GM19438 (cell line): ENCODE measurements around the gene A1BG.
A peak's percentile ranks its signal among the peaks of the same experiment; 100 is the strongest.
"Not testable (repeated sequence)": the region's sequence is repeated elsewhere in the genome, so short reads cannot be mapped to it uniquely, and the experiment has no call there.

Experiments used
- ATAC-seq: cut with Tn5 transposase; IDR thresholded peaks from one replicate; pipeline ENCODE4 v1.9.1; 2021; ENCODE audit warnings: low read depth; ENCODE audit not compliant: unreplicated experiment

Gene A1BG

DNA sequence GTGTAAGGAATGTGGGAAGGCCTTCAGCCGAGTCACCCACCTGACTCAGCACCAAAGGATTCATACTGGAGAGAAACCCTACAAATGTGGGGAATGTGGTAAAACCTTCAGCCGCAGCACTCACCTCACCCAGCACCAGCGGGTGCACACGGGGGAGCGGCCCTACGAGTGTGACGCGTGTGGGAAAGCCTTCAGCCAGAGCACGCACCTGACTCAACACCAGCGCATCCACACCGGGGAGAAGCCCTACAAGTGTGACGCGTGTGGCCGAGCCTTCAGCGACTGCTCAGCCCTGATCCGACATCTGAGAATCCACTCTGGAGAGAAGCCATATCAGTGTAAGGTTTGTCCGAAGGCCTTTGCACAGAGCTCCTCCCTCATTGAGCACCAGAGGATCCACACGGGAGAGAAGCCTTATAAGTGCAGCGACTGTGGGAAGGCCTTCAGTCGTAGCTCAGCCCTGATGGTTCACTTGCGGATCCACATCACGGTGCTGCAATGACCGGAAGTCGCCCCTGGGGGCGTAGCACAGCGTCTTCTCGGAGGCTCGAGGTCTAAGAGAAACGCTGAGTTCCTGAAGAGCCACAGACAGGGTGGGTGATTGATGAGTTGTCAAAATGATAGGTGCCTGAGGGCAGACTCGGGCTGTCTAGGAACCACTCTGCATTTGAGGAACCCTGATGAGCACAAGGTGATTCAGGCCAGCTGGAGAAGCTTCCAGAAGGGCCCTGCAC, 14.3 kb downstream of the A1BG start:
- no peak for ATAC-seq

- no peak for ATAC-seq
These were observed 15.0 kb downstream of the A1BG start for GRCh38 chr19:58338336-58338735.

DNA sequence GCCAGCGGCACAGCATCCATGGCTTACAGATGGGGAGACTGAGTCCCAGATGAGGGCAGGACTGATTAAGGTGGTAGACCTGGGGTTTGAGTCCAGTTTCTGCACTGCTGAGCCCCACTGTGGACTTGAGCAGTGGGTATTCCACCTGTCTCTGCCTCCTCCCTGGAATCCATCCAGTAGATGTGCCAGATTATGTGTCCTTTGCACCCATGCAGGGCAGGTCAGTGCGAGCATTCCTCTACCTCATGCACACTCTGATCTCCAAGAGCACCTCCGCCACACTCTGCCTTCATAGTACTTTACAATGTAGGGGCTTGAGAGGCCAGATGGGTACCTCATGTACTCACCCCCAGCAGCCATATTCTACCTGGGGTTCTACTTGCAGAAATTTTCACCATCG, 16.5 kb downstream of the A1BG start:
- ATAC-seq: no peak

- ATAC-seq: no peak
These were observed 17.1 kb downstream of the A1BG start for GRCh38 chr19:58336216-58336615.

DNA sequence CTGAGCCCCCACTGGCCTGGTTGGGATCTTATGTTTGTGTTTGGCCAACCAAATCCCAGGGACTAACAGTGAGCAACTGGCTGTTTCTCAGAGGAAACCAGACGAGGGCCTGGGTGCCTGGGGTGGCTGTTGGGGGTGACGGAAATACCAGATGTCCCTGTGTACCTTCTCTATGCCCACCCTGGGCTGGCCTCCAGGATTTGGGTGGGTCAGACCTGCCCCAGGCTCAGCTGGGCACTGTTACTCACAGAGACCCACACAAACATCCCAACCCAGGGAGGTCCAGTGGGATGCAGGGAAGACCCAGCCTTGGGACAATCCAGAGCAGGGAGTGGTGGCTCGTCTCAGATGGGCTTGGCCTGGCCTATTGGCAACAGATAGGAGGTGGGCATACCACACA, 17.7 kb downstream of the A1BG start:
- no peak for ATAC-seq

- no peak for ATAC-seq
These were observed 18.5 kb downstream of the A1BG start for GRCh38 chr19:58334691-58335249.

- no peak for ATAC-seq
These were observed 20.6 kb downstream of the A1BG start for GRCh38 chr19:58332697-58333096.

DNA sequence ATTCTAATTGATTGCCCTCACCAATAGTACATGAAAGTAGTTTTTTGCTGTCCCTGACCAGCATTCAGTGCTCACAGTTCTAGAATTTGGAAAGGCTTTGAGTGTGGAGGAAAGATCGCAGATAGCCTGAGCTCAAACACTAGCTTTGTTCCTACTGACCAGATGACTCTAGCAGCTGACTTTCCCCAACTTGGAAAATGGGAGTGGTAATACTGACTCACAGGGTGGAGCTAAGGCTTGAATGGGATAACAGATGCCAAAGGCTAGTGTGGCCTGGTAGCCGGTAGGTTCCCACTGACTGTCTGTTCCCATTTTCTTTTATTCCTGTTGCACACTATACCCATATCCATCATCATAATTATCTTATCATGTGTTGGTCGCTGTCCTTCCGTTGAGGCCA, 22.8 kb downstream of the A1BG start:
- no peak for ATAC-seq

- ATAC-seq: no peak
These were observed 24.3 kb downstream of the A1BG start for GRCh38 chr19:58328999-58329398.

- ATAC-seq: peak; percentile 88
These were observed 26.2 kb downstream of the A1BG start, which contains the start of gene ZSCAN22 for GRCh38 chr19:58326914-58327726. Gene ZSCAN22 (plus strand): TSS chr19:58326994. CDS start chr19:58334803, 7,809 bp downstream.

- ATAC-seq: no peak
These were observed 26.8 kb downstream of the A1BG start for GRCh38 chr19:58326501-58326913.

GRCh38 chr19:58325311-58326022, 27.8 kb downstream of the A1BG start:
- ATAC-seq: no peak

DNA sequence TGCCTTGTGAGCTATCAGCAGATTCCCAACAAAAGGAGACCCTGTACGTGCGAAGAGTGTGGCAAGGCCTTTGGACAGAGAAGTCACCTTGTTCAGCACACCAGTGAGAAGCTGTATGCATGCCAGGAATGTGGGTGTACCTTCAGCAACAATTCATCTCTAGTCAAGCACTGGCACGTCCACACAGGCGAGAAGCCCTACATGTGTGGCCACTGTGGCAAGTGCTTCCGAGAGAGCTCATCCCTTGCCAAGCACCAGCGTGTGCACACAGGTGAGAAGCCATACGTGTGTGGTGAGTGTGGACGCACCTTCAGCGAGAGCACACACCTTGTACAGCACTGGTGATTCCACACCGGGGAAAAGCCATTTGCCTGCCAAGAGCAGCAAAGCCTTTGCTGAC, 34.1 kb downstream of the A1BG start:
- no peak for ATAC-seq

- ATAC-seq: no peak
These were observed 35.0 kb downstream of the A1BG start for GRCh38 chr19:58318297-58318696.

- ATAC-seq: no peak
These were observed 35.7 kb downstream of the A1BG start for GRCh38 chr19:58317476-58318072.

DNA sequence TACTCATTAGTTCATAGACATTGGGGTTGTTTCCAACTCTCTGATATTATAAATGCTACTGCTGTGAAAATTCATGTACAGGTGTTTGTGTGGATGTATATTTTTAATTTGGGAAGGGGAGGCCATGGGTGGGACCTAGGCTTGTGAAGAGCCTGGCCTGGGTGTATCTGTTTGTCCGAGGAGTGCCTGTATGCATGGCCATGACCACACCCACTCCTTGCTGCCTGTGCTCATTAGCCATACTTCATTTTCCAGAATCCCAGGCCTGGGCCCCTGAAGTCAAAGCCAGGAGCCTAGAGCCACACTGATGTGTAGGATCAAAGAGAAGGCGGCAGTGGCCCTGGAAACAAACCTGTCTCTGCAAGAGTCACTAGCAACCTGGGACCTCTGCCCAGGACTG, 37.7 kb downstream of the A1BG start:
- no peak for ATAC-seq

- no peak for ATAC-seq
These were observed 41.9 kb downstream of the A1BG start for GRCh38 chr19:58311345-58311865.

GRCh38 chr19:58310685-58311084, 42.6 kb downstream of the A1BG start:
- ATAC-seq: not testable (repeated sequence)

DNA sequence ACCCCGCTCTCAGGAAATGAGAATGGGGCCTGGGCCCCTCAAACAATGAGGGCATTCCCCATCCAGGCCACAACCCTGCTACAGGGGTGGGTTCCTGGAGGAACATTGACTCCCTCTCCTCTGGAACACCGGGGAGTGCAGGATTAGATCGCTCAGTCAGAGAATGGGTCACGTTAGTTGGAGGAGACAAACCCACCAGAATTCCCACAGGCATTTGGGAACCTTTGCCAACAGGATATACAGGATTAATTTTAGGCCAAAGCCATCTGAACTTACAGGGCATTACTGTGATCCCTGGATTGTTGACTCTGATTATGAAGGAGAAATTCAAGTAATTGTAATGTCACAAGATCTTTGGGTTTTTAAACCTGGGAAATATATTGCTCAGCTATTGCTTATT, 45.6 kb downstream of the A1BG start:
- ATAC-seq: no peak

DNA sequence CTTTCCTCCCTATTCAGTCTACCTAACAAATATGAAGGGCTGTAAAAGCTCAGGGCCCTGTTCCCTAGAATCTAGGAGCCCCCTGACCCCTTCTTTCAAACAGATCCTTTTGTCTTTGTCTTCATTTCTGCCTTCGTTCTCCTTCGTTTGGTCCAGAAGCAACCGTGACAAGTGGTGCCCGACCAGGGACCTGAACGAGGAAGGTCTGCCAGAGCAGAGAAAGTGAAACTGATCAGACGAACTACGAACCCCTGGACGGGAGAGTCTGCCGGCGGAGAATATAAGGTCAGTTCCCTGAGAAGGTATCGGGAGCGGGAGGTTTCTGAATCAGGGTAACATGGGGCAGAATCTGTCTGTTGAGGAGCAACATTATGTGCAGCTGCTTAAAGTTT, 47.4 kb downstream of the A1BG start:
- no peak for ATAC-seq
